A549 (cell line): ENCODE results near the gene LYPD3. TPM values are rescaled to one million over a fixed set of nuclear protein-coding genes. Genes with fewer than 3 reads are reported as not detected.

ENCODE experiments used
- ATAC-seq, 2 experiments: fragments of 200-7000 bp in 1 of 2; fragments of >200 bp in 1 of 2; cut with Nextera tagmentation in 1 of 2; cut with Tn5 transposase in 1 of 2; 3 replicates each; pipeline versions ENCODE4 v1.8.0 to v1.9.1; 2018 to 2020; ENCODE audit warnings: mild to moderate bottlenecking in 1 of 2, moderate library complexity in 1 of 2
- CTCF ChIA-PET: fragments of 300-600 bp; sonication (Branson Sonifier 250); formaldehyde crosslinking; extraction: SDS; loops from one replicate; lab custom pipeline; 2021; ENCODE audit warnings: antibody characterized with exemption, inconsistent platforms; lab: Yijun Ruan, JAX
- POLR2A ChIA-PET: fragments of 350-600 bp; formaldehyde crosslinking; extraction: SDS; loops from one replicate; lab custom pipeline; 2021; ENCODE audit warnings: antibody characterized with exemption, inconsistent platforms; lab: Yijun Ruan, JAX
- DNase-seq, 2 experiments: peaks; one replicate each; pipeline versions ENCODE4 v3.0.0 to v3.0.0-alpha.2; 2011 to 2016; ENCODE audit warnings: low read depth in 1 of 2, low spot score in 1 of 2
- FAIRE-seq: peaks from 2 replicates; lab custom pipeline; 2011; peaks lifted over from hg19 to GRCh38; lab: Jason Lieb, UNC
- H3K27ac ChIP-seq, 2 experiments: fragments of >200 bp; sonication (Bioruptor Twin); formaldehyde crosslinking; 3 replicates each; pipeline ENCODE4 v1.5.1; 2016 to 2017
- H3K4me1 ChIP-seq: fragments of >200 bp; sonication (Bioruptor Twin); formaldehyde crosslinking; 3 replicates; pipeline ENCODE4 v1.6.1; 2016
- H3K4me2 ChIP-seq: fragments of >200 bp; sonication (Bioruptor Twin); formaldehyde crosslinking; 3 replicates; pipeline ENCODE4 v1.6.1; 2016
- H3K4me3 ChIP-seq: fragments of >200 bp; sonication (Bioruptor Twin); formaldehyde crosslinking; 3 replicates; pipeline ENCODE4 v1.5.1; 2016
- H3K9me3 ChIP-seq: fragments of >200 bp; sonication (Bioruptor Twin); formaldehyde crosslinking; 3 replicates; pipeline ENCODE4 v1.6.1; 2016
- BHLHE40 ChIP-seq: IDR thresholded peaks from 2 replicates; pipeline ENCODE4 v1.6.1; 2012; ENCODE audit warnings: low read depth, low read length, inconsistent platforms
- CBX8 ChIP-seq: fragments of 200-600 bp; sonication (generic); IDR thresholded peaks from 2 replicates; pipeline ENCODE4 v1.6.1; 2016
- CEBPB ChIP-seq, 2 experiments: fragments of >200 bp in 1 of 2; sonication (Bioruptor Twin) in 1 of 2; formaldehyde crosslinking in 1 of 2; IDR thresholded peaks; 2 replicates each; pipeline ENCODE4 v1.6.1; 2012 to 2016
- CHD2 ChIP-seq: fragments of 150-350 bp; IDR thresholded peaks from 2 replicates; pipeline ENCODE4 v1.6.1; 2014; ENCODE audit warnings: low read length; ENCODE audit not compliant: partially characterized antibody
- CHD4 ChIP-seq: fragments of 200-600 bp; sonication (generic); IDR thresholded peaks from 2 replicates; pipeline ENCODE4 v1.6.1; 2016; ENCODE audit warnings: antibody characterized with exemption, mild to moderate bottlenecking, borderline replicate concordance
- HES2 ChIP-seq: fragments of >200 bp; sonication (Bioruptor Twin); formaldehyde crosslinking; IDR thresholded peaks from 2 replicates; pipeline ENCODE4 v1.6.1; 2016
- HOXB5 ChIP-seq: fragments of 250-450 bp; sonication (Bioruptor Pico); IDR thresholded peaks from 2 replicates; pipeline ENCODE4 v1.5.0; 2020; ENCODE audit warnings: mild to moderate bottlenecking, moderate library complexity
- KDM1A ChIP-seq: fragments of 200-600 bp; sonication (generic); IDR thresholded peaks from 2 replicates; pipeline ENCODE4 v1.6.1; 2016; ENCODE audit warnings: low read depth, mild to moderate bottlenecking
- MAFK ChIP-seq: fragments of 450-650 bp; IDR thresholded peaks from 2 replicates; pipeline ENCODE4 v1.6.1; 2014; ENCODE audit not compliant: partially characterized antibody
- MAX ChIP-seq: IDR thresholded peaks from 2 replicates; pipeline ENCODE4 v1.6.1; 2012
- NR3C1 ChIP-seq: fragments of >200 bp; sonication (Bioruptor Twin); formaldehyde crosslinking; IDR thresholded peaks from 3 replicates; pipeline ENCODE4 v1.6.1; 2017
- POLR2AphosphoS2 ChIP-seq: conservative IDR thresholded peaks from 2 replicates; pipeline ENCODE4 v1.6.1; 2012; ENCODE audit warnings: low read length, improper control_type of control experiment, inconsistent platforms
- RCOR1 ChIP-seq: fragments of 150-350 bp; IDR thresholded peaks from 2 replicates; pipeline ENCODE4 v1.6.1; 2014; ENCODE audit warnings: antibody characterized with exemption, low read length, low read depth
- REST ChIP-seq: fragments of 200-600 bp; sonication (generic); IDR thresholded peaks from 2 replicates; pipeline ENCODE4 v1.6.1; 2016; ENCODE audit warnings: antibody characterized with exemption, mild to moderate bottlenecking, moderate library complexity
- RFX5 ChIP-seq: fragments of 450-650 bp; IDR thresholded peaks from 2 replicates; pipeline ENCODE4 v1.7.1; 2014; ENCODE audit warnings: antibody characterized with exemption, mild to moderate bottlenecking, moderate library complexity
- RNF2 ChIP-seq: fragments of 200-600 bp; sonication (generic); IDR thresholded peaks from 2 replicates; pipeline ENCODE4 v1.6.1; 2016; ENCODE audit warnings: low read depth, mild to moderate bottlenecking, antibody characterized with exemption, moderate library complexity, borderline replicate concordance
- SMC3 ChIP-seq: fragments of >200 bp; sonication (Bioruptor Twin); formaldehyde crosslinking; IDR thresholded peaks from 3 replicates; pipeline ENCODE4 v1.6.1; 2018; ENCODE audit warnings: inconsistent platforms
- SREBF2 ChIP-seq: fragments of 450-650 bp; IDR thresholded peaks from 2 replicates; pipeline ENCODE4 v1.6.1; 2014; ENCODE audit warnings: mild to moderate bottlenecking, moderate library complexity
- TFCP2L1 ChIP-seq: fragments of 250-450 bp; sonication (Bioruptor Pico); IDR thresholded peaks from 2 replicates; pipeline ENCODE4 v1.5.0; 2021; ENCODE audit warnings: mild to moderate bottlenecking
- USF2 ChIP-seq: fragments of 450-650 bp; IDR thresholded peaks from 2 replicates; pipeline ENCODE4 v1.6.1; 2014; ENCODE audit warnings: antibody characterized with exemption
- ZFP36 ChIP-seq: fragments of 450-650 bp; IDR thresholded peaks from 2 replicates; pipeline ENCODE4 v1.6.1; 2014; ENCODE audit warnings: borderline replicate concordance; ENCODE audit not compliant: partially characterized antibody
- ZSCAN20 ChIP-seq: fragments of 250-450 bp; sonication (Bioruptor Pico); IDR thresholded peaks from 2 replicates; pipeline ENCODE4 v1.8.0; 2022; ENCODE audit warnings: mild to moderate bottlenecking, moderate library complexity
- WGBS: methylation state at CpG from one replicate; pipeline ENCODE4 v1.1.6; 2017; ENCODE audit errors: missing lambda C conversion rate; 5-methylcytosine and 5-hydroxymethylcytosine counted together
- polyA plus RNA-seq, 4 experiments: library from polyadenylated mRNA; depleted of rRNA in 3 of 4; stranded (reverse); fragments of >200 nt; fragmentation: RNase III in 1 of 4; extraction: RNeasy Plus Mini Kit Qiagen cat#74134 plus additional on column Dnase treatment in 1 of 4; gene quantifications; 2 replicates in 3 of 4; 3 replicates in 1 of 4; pipeline ENCODE4 v1.2.3, GENCODE V29; 2011 to 2017

The LYPD3 gene
- polyA plus RNA-seq, 2 of the 4 experiments (the other 2 are of a cell fraction) = 0.27 to 0.43 TPM

- 91% methylated on average over 7 of the region's 7 CpGs for WGBS
- no peak overlapping the region for H3K27ac ChIP-seq
- POLR2A ChIA-PET = no interaction called here
- no peak for TF ChIP-seq CHD4
- TF ChIP-seq NR3C1 = no peak
- TF ChIP-seq REST = no peak
- TF ChIP-seq, all 56 proteins: peak for 0
- no peak overlapping the region for H3K4me3 ChIP-seq
- no peaks in the 10 kb centered on the region for H3K4me1 ChIP-seq
- FAIRE-seq = no peak
- H3K4me2 ChIP-seq = no peak overlapping the region
- no peak for DNase-seq
- peak in 1 of 2 experiments; percentile 24; a peak in 2 of 6 replicates for ATAC-seq
- H3K9me3 ChIP-seq = no peaks in the 10 kb centered on the region
- CTCF ChIA-PET = interaction anchor here (1.0 to 1.6 kb wide), 4 partner anchors 33 to 69 kb away, joined by 3 to 5 read pairs (median 3); no protein-coding TSS in a partner anchor
These were observed 21.0 kb upstream of the LYPD3 start for GRCh38 chr19:43486412-43486811.

- TF ChIP-seq KDM1A (no peak), USF2 (no peak), RCOR1 (no peak), ZSCAN20 (CRISPR knock-in tag) (no peak), RFX5 (no peak), REST (no peak), HES2 (no peak), MAFK (no peak), SMC3 (no peak), BHLHE40 (no peak), CBX8 (no peak), RNF2 (no peak), TFCP2L1 (CRISPR knock-in tag) (no peak), HOXB5 (CRISPR knock-in tag) (no peak), CHD2 (no peak), POLR2AphosphoS2 (no peak), SREBF2 (no peak), CEBPB (IDR thresholded peaks at IDR 0.05) (no peak), MAX (no peak), ZFP36 (no peak)
- Histone ChIP-seq H3K4me3 (no peak overlapping the region), H3K4me1 (no peaks in the 10 kb centered on the region), H3K9me3 (no peaks in the 10 kb centered on the region), H3K4me2 (no peak overlapping the region), H3K27ac (no peak overlapping the region)
- ATAC-seq = no peak
- ChIA-PET CTCF (interaction anchor here (1.0 to 1.3 kb wide), 2 partner anchors 33 to 39 kb away, joined by 3 to 5 read pairs; no protein-coding TSS in a partner anchor), POLR2A (no interaction called here)
- WGBS = 74% methylated on average over 6 of the region's 6 CpGs
- no peak for DNase-seq
- FAIRE-seq = no peak
These were observed 20.5 kb upstream of the LYPD3 start for GRCh38 chr19:43485951-43486350.
